Measurements from ENCODE around the gene CEP85L. TPM values are rescaled to one million over a fixed set of nuclear protein-coding genes. Genes with fewer than 3 reads are reported as not detected.

CEP85L gene
- total and polyA plus RNA-seq, 2 of the 4 experiments (the other 2 are of a cell fraction): 2.3 to 25.6 TPM

DNA sequence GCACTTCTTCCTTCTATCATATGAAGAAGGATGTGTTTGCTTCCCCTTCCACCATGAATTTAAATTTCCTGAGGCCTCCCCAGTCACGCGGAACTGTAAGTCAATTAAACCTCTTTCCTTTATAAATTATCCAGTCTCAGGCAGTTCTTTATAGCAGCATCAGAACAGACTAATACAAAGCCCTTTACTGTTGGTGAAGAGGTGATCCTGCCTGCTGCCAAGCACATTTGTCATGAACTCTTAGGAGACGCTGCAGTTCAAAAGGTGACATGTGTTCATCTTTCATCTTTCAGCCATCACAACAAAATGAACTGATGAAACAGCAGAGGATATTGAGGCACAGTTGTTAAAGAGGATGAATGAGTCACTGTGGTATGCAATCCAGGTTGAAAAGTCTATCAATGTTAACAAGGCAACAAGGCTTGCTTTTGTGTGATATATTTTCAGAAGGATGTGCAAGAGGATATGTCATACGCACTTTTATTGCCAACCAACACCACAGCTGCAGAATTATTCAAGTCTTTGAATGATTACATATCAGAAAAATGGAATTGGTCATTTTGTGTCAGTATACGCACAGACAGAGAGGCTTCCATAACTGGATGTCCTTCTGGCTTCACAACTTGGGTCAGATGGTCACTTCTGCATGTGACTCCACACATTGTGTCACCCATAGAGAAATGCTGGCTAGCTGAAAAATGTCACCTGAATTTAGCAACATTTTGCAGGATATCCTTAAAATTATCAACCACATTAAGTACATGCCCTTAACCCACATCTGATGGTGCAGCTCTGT, 155.7 kb downstream of the CEP85L start:
- Histone ChIP-seq H3K4me2 (ENCODE audit: low read depth, low read length) (no peak overlapping the region), H3K27me3 (ENCODE audit: control insufficient read depth, insufficient read depth, low read length) (no peaks in the 10 kb centered on the region), H3K36me3 (ENCODE audit: control insufficient read depth, insufficient read depth, low read length) (peaks cover 2% of the 10 kb centered on the region; the same call in 1 of the 2 replicates), H3K4me1 (ENCODE audit: control insufficient read depth, insufficient read depth, low read length) (peaks cover 6% of the 10 kb centered on the region; the same call in 1 of the 2 replicates), H3K9me3 (ENCODE audit: control insufficient read depth, insufficient read depth, low read length) (no peaks in the 10 kb centered on the region), H3K9me1 (ENCODE audit: insufficient read depth, low read length) (peaks cover 7% of the 10 kb centered on the region; the same call in 1 of the 2 replicates), H2AK9ac (replicated peaks; ENCODE audit: low read depth, low read length, poor library complexity) (no peak overlapping the region), H2AFZ (replicated peaks; ENCODE audit: low read length, poor library complexity) (no peak overlapping the region), H4K5ac (ENCODE audit: low read depth, low read length) (no peak overlapping the region), H2BK20ac (ENCODE audit: low read depth, low read length) (no peak overlapping the region), H3K9ac (ENCODE audit: low read depth, low read length) (no peak overlapping the region), H3K23ac (ENCODE audit: low read depth, low read length) (no peak overlapping the region), H2AK5ac (ENCODE audit: low read depth, low read length) (no peak overlapping the region), H4K91ac (ENCODE audit: insufficient read depth, low read depth, low read length) (no peak overlapping the region), H3K79me1 (ENCODE audit: low read depth in 1 of 2, low read length in 2 of 2) (peaks cover 5 to 15% of the 10 kb centered on the region in 2 experiments; a peak in 3 of 4 replicates), H3K27ac (ENCODE audit: insufficient read depth, low read length) (no peak overlapping the region), H3K18ac (ENCODE audit: low read depth, low read length) (no peak overlapping the region), H3K14ac (replicated peaks; ENCODE audit: low read depth, low read length) (peak overlapping the region; percentile 37; the same call in 1 of the 2 replicates), H4K20me1 (ENCODE audit: insufficient read depth, low read length) (no peaks in the 10 kb centered on the region), H2BK5ac (ENCODE audit: low read depth, low read length, poor library complexity, severe bottlenecking) (no peak overlapping the region), H2BK120ac (ENCODE audit: low read depth, low read length) (no peak overlapping the region), H3K56ac (ENCODE audit: extremely low read depth, insufficient read depth, low read length) (no peak overlapping the region), H4K8ac (ENCODE audit: low read depth in 2 of 2, low read length in 2 of 2) (no peak overlapping the region; a peak in 1 of 4 replicates), H3K4me3 (ENCODE audit: insufficient read depth, low read depth, low read length) (no peak overlapping the region), H2BK15ac (ENCODE audit: low read depth, low read length) (no peak overlapping the region), H3K4ac (ENCODE audit: low read depth, low read length) (no peak overlapping the region)
- intact Hi-C loops (cut with micrococcal nuclease): no loop called here
- dilution Hi-C loops (cut with HindIII; ENCODE audit: low sequenced_read_pairs, unreplicated experiment): no loop called here
- ChIA-PET POLR2A (ENCODE audit: unreplicated experiment) (no interaction called here), CTCF (no interaction called here)
- no TSS peak for BruUV-seq (replicated peaks)
- no CpG with 5 or more reads among the region's 5 CpGs for WGBS, 2 experiments (ENCODE audit: extremely low coverage in 2 of 2, insufficient read length in 1 of 2)
- ATAC-seq (ENCODE audit: low read depth) (no peak), DNase-seq (peak; percentile 70)
- in situ Hi-C loops (cut with MboI; ENCODE audit: low sequenced_read_pairs): no loop called here
- TF ChIP-seq BHLHE40 (IDR thresholded peaks at IDR 0.05; ENCODE audit: low read depth, low read length): no peak
- TF ChIP-seq MXI1 (IDR thresholded peaks at IDR 0.05; ENCODE audit: borderline replicate concordance, low read depth, low read length): no peak
- no peak for TF ChIP-seq RCOR1 (IDR thresholded peaks at IDR 0.05; ENCODE audit: insufficient replicate concordance, low read length)
- no peak for TF ChIP-seq SMC3 (IDR thresholded peaks at IDR 0.05; ENCODE audit: low read depth, low read length)
- no peak for TF ChIP-seq MAFK (IDR thresholded peaks at IDR 0.05; ENCODE audit: low read depth, low read length)
- no peak for TF ChIP-seq FOS (IDR thresholded peaks at IDR 0.05; ENCODE audit: low read depth, low read length)
- no peak for TF ChIP-seq NFE2L2 (IDR thresholded peaks at IDR 0.05; ENCODE audit: low read depth, low read length)
- no peak for TF ChIP-seq RAD21 (IDR thresholded peaks at IDR 0.05; ENCODE audit: low read length)
- TF ChIP-seq, protein P1, sequence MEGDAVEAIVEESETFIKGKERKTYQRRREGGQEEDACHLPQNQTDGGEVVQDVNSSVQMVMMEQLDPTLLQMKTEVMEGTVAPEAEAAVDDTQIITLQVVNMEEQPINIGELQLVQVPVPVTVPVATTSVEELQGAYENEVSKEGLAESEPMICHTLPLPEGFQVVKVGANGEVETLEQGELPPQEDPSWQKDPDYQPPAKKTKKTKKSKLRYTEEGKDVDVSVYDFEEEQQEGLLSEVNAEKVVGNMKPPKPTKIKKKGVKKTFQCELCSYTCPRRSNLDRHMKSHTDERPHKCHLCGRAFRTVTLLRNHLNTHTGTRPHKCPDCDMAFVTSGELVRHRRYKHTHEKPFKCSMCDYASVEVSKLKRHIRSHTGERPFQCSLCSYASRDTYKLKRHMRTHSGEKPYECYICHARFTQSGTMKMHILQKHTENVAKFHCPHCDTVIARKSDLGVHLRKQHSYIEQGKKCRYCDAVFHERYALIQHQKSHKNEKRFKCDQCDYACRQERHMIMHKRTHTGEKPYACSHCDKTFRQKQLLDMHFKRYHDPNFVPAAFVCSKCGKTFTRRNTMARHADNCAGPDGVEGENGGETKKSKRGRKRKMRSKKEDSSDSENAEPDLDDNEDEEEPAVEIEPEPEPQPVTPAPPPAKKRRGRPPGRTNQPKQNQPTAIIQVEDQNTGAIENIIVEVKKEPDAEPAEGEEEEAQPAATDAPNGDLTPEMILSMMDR (conservative IDR thresholded peaks at IDR 0.05; ENCODE audit: low read depth, low read length): no peak
- no peak for TF ChIP-seq MAZ (IDR thresholded peaks at IDR 0.05; ENCODE audit: borderline replicate concordance, low read depth, low read length)
- TF ChIP-seq CEBPB (IDR thresholded peaks at IDR 0.05; ENCODE audit: low read depth, low read length): no peak
- TF ChIP-seq, protein P2, sequence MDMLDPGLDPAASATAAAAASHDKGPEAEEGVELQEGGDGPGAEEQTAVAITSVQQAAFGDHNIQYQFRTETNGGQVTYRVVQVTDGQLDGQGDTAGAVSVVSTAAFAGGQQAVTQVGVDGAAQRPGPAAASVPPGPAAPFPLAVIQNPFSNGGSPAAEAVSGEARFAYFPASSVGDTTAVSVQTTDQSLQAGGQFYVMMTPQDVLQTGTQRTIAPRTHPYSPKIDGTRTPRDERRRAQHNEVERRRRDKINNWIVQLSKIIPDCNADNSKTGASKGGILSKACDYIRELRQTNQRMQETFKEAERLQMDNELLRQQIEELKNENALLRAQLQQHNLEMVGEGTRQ (IDR thresholded peaks at IDR 0.05; ENCODE audit: low read depth, low read length): no peak
- no peak for TF ChIP-seq RFX5 (IDR thresholded peaks at IDR 0.05; ENCODE audit: low read depth, low read length)
- no peak for TF ChIP-seq CHD1 (IDR thresholded peaks at IDR 0.05; ENCODE audit: low read depth, low read length)
- TF ChIP-seq POLR2A (IDR thresholded peaks at IDR 0.05; ENCODE audit: low read depth, low read length): no peak
